CD4-positive, alpha-beta T cell treated with Interleukin-21 for 1 hour (primary cell): ENCODE measurements around the gene PGA3.
"Not testable (repeated sequence)": the region's sequence is repeated elsewhere in the genome, so short reads cannot be mapped to it uniquely, and the experiment has no call there.

Source experiments
- DNase-seq: peaks from one replicate; pipeline ENCODE4 v3.0.0-alpha.2; 2020

The PGA3 gene

DNA sequence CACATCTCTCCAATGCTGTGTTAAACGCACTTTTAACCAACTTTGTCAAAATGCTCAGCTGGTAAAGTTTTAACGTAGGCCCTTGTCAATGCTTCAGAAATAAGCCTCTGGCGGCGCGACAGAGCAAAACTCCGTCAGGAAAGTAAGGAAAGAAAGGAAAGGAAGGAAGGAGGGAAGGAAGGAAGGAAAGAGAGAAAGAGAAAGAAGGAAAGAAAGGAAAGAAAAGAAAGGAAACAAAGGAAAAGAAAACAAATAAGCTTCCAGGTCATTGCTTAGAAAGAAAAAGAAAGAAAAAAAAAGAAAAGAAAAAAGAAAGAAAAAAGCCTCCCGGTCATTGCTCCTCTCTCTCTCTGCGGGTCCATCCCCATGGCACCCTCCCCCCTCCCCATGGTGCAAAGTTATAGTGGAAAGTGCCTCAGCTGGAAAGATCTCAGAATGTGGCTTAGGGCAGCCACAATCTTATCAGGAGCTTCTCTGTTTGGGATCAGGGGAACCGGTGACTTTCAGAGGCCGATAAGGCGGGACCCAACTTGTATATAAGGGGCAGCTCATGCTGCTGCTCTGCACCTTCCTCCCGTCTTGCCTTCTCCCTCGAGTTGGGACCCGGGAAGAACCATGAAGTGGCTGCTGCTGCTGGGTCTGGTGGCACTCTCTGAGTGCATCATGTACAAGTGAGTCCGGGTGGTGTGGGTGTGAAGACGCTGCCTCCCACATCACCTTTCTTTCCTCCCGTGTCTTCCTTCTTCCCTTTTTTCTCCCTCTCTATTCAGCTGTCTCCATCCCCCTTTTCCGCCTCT lies at the start of gene PGA3:
TSS of gene PGA3 (plus strand) at position 566 of the 797 bp plus-strand sequence. CDS start at position 616, 50 bp downstream.
- not testable (repeated sequence) for DNase-seq

DNA sequence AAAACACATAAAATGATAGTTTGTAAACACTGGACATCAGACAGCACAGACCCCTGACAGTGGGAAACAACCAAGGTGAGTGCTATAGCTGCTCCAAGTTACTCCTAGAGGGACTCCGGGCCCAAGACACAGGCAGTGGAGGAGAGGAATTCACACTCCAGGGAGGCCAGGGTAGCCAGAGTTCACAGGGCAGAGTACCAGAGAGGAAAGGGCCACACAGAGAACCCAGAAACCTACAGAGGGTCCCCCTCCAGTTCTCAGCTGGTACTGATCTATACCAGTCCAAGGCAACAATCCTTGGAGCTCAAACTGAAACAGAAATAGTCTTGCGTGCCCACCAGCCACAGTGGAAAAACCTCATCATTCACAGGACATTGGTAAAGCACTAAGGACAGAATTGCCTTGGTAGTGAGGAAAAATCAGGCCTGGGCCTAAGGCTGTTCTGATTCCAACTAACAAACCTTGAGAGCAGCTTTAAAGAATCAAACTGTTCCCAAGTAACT lies 49.7 kb upstream of the PGA3 start:
- DNase-seq, result no peak

DNA sequence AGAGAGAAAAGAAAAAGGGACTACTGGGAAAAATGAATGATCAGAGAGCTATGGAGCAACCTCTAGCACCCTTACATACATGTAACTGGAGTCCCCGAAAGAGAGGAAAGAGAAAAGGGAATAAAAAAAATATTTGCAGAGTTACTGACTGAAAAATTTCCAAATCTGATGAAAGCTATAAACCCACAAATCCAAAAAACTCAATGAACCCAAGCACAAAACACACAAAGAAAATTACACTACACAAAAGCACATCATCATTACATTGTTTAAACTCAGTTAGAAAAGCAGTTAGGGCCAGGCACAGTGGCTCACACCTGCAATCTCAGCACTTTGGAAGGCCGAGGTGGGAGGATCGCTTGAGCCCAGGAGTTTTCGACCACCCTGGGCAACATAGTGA lies 48.8 kb upstream of the PGA3 start:
- no peak for DNase-seq

DNA sequence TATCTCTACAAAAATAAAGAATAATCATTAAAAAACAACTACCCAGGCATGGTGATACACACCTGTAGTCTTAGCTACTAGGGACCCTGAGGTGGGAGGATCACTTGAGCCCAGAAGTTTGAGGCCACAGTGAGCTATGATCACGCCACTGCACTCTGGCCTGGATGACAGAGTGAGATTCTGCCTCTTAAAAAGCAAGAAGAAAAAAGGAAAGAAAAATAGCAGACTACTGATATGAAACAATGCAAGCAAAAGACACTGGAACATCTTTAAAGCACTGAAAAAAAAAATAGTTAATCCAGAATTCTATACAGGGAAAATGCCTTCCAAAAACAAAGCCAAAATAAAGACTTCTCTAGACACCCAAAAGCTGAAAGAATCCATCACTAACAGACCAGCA lies 48.0 kb upstream of the PGA3 start:
- DNase-seq, result no peak

DNA sequence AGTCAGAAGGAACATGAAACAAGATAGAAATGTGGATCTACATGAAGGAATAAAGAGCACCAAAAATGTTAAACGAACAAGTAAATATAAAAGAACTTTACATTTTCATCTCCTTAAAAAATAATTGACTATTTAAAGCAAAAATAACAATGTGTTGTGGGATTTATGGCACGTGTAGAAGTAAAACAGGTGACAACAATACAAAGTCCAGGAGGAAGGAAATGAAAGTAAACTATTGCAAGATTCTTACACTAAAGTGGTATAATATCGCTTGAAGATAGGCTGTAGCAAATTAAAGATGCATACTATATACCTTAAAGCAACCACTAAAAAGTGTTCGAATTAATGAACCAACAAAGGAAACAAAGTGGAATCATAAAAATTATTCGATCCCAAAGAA lies 47.6 kb upstream of the PGA3 start:
- no peak for DNase-seq

DNA sequence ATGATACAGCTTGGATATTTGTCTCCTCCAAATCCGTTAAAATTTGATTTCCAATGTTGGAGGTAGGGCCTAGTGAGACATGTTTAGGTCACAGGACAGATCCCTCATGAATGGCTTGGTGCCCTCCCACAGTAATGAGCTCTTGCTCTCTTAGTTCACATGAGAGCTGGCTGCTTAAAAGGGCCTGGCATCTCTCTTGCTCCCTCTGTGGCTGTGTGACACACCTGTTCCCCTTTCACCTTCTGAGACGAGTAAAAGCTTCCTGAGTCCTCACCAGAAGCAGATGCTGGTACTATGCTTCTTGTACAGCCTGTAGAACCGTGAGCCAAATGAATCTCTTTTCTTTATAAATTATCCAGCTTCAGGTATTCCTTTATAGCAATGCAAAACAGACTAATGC lies 45.6 kb upstream of the PGA3 start:
- DNase-seq, result no peak

DNA sequence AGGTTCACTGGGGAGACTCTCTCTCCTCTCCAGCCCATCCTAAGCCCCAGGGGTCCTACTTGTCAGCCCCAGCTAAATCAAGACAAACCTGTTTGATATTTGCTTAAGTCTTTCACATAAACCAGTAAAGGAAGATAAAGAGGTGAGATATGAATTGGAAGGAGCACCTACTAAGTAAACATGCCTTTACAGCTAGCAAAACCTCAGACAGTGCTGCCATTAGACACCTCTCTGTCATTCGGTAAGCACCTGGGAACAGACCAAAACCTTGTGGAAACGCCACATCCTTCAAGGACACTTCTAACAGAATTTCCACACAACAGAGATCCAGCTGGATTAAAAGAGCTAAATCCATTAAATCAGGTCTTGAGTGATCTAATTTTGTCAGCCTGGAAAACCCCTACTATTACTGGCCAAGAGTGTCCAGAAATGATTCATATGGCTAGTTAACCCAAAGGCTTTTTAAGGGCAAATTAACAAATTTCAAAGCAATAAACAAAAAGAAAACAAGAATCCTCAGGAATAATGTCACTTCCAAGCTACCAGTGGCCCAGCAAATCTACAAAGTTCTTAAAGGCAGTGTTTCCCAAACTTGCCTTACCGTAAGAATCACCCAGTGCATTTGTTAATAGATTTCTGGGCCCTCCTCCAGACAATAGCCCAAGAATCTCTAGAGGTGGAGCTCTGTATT lies 44.5 kb upstream of the PGA3 start:
- no peak for DNase-seq

DNA sequence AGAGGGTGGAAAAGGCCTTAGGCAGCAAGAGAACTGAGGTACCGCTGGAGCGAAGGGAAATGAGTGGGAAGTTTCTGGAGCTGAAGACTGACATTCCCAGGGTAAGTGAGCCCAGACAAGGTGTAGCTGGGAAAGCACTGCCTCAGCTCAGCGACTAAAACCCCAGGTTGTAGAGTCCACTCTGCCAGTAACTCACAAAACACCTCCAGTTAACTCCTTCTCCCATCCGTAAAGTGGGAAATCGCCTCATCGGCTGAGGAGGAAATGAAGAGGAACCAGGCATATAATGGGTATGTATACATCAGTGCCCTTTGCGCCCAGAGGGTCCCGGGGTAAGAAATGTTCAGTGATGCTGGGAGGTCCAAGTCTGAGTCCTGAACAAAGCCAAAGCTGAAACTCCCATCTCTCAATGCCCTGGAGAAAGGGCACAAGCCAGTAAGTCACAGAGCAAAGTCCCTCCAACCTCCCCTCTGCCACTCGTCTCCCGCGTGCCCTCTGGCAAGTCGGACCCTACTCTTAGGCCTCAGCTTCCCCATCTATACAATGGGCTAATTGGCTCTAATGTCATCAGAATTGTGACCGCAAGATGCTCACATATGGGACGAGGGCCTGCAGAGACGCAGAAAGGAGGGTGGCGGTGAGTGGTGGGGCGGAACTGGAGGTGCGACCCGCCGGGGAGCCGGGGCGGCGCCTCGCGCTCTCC lies 42.7 kb upstream of the PGA3 start:
- DNase-seq, result no peak

DNA sequence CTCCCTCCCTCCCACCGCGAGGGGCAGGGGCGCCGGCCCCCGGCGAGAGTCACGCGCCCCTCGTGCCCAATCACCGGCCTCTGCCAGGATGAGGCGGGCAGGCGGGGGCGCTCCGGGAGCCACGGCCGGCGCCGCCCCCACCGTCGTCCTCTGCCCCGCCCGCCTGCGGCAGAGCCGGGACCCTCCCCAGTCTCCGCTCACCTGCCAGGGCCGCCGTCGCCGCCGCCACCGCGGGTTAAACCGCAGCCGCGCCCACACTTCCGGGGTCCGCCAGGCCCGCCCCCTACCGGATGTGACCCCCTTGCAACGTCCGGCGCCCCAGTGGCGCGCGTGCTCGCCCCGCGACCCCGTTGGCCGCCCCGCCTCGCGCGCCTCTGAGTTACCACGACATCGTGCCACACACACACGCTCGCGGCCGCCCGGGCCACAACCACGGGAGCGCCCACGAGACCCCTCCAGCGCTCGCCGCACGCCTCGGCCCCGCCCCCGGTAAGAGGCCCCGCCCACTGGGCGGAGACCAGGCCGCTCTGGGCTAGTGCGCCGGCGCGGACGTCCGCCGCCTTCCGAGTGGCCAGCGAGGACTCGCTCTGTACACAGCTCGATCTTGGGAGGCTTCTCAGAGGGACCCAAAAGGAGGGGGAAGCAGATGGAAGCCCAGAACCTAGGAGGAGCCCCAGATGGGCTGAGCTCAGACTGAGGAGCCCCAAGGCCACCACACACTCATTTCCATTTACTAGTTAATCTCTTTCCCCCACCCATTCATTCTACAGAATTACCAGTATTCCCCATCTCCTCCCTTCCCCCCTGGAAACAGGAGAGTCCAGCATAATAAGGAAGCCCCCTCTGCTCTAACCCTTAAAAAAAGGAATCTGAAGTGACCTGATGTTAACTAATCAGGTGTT lies 41.9 kb upstream of the PGA3 start, which contains the start of gene VPS37C:
TSS of gene VPS37C (minus strand) at position 237 of the 902 bp plus-strand sequence. CDS start 22,597 bp downstream, outside the sequence.
- peak; percentile 94 for DNase-seq

DNA sequence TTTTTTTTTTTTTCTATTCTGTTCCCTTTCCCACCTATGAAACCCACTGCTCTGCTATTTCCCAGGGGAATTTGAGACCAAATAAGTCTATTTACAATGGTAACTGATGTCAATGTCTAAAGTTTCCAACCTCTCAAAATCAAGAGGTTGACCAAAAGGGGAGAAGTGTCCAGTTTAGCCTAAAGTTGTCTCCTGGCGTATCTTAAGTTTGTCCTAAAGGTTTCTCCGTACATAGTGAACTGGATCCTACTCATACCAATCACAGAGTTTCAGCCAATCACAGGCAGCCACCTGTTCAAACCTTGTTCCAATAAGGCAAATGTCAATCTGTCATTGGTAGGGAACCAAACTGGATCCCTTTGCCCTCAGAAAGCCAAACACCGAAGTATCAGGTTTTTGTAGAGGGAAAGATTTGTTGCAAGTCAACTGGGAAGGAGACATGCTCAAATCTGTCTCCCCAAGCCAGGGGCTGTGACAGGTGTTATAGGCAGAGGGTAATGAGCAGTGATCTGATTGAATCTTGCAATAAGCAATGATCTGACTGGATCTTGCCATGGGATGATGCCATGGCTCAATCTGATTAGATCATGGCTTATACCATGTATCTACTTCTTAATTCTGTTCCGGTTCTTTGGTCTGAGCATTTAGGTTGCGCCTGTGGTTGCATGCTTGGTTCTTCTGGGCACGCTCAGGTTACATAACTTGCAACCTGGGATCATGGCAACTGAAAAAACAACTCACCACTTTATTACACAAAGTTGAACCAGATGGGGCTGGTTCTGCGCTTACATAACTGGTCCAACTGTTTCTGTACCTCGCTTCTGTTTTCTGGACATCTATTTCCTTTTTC lies 41.0 kb upstream of the PGA3 start:
- peak; percentile 33 for DNase-seq

DNA sequence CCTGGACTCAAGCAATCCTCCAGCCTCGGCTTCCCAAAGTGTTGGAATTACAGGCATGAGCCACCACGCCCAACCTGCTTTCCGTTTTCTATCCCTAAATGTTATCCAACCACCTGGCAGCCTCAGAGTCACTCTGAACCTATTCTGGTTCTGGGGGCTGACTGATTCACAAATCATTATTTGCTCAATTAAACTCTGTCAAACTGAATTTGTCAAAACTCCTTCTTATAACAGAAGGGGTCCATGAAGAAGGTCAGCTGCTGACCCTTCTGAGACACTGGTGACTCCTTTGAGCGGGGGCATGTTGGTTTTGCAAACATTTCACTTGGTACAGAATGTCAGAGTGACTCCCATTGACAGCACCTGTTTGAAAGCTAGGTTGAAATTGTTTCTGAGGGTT lies 40.3 kb upstream of the PGA3 start:
- DNase-seq, result no peak

DNA sequence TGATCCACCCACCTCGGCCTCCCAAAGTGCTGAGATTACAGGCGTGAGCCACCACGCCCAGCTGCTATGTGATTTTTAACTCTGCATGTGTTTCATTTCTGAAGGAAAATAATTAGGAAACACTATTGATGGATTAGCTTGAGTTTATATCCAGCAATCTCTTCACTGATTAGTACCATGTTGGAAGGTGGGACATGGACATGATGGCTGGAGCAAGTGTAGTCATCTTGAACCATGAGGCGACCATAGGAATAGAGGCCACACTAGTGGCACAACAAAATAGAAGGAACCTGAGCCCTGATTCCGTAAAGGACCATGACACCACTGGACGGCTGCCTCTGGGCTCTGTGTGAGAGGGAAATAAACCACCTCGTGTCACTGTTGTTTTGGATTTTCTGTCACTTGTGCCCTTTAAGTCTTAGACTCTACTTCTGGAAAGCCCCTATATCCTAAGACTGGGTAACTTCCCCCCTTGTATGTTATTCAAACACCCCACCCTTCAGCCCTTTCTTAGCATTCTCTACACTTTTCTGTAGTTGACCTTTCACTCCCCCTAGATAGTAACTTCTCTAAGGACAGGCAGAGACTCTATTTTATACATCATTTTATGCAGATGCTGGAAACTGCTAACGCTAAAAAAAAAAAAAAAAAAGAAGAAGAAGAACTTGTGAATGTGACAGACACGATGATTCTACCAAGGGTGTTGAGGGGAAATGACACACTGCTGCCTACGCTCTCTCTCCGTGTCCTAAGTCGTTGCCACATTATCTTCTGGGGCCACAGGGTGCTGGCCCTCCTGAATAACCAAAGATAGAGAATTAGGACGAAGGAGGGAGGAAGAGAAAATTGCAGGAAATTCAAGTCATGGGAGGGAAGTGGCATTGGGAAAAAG lies 39.4 kb upstream of the PGA3 start:
- DNase-seq, result no peak

DNA sequence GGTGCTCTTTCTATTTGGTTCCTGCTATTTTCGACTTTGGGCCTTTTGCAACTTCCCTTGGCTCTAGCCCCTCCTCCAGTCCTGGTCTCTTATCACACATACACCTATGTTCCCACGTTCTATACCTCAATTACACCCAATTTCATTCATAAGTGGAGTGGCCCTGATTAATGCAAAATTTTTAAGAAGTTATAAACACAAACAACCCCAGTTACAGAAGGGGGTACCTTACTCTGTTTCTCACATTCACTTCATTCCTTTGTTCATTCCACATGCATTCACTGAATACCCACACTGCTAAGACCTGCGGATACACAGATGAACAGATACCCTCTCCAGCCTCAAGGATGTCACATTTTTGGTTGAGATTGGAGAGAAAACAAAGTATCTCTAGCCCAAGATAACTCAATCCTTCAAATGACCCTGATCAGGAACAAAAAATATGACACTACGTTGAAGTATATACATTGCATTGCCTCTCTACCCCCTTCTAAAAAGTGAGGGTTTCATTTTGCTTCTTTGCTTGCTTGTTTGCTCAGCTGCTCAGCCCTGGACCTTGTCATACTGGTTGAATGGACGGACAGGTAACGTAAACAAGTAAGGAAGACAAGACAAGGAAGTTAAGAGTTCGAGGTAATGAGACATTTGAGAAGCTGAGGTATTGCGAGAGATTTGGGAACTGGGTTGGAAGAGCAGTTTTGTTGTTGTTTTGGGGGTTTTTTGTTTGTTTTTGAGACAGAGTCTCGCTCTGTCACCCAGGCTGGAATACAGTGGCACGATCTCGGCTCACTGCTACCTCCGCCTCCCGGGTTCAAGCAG lies 38.5 kb upstream of the PGA3 start:
- no peak for DNase-seq

DNA sequence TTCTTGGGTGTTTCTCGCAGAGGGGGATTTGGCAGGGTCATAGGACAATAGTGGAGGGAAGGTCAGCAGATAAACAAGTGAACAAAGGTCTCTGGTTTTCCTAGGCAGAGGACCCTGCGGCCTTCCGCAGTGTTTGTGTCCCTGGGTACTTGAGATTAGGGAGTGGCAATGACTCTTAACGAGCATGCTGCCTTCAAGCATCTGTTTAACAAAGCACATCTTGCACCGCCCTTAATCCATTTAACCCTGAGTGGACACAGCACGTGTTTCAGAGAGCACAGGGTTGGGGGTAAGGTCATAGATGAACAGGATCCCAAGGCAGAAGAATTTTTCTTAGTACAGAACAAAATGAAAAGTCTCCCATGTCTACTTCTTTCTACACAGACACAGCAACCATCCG lies 37.5 kb upstream of the PGA3 start:
- not testable (repeated sequence) for DNase-seq

DNA sequence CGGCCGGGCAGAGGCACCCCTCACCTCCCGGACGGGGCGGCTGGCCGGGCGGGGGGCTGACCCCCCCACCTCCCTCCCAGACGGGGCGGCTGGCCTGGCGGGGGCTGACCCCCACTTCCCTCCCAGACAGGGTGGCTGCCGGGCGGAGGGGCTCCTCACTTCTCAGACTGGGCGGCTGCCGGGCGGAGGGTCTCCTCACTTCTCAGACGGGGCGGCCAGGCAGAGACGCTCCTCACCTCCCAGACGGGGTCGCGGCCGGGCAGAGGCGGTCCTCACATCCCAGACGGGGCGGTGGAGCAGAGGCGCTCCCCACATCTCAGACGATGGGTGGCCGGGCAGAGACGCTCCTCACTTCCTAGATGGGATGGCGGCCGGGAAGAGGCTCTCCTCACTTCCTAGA lies 37.0 kb upstream of the PGA3 start:
- DNase-seq, result not testable (repeated sequence)

DNA sequence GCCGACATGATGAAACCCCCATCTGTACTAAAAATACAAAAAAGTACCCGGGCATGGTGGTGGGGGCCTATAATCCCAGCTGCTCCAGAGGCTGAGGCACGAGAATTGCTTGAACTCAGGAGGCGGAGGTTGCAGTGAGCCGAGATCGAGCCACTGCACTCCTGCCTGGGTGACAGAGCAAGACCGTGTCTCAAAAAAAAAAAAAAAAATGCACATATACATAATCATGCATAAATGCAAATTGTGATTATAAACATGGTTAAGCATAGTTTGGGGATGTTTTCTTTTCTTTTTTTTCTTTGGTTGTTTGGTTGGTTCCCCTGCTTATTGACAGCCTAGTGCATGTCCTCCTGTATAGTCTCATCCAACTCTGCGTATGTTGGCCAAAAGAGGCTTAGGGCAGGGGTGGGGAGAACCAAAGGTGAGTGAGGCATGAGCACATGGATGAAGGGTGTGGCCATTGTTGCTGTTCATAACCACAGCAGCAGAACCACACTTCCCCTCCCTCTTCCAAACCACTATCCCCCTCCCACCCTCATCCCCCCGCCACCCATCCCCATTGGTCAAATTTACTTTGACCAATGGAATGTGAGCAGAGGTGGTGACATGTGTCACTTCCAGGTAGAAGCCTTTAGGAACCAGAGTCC lies 35.1 kb upstream of the PGA3 start:
- DNase-seq, result no peak

DNA sequence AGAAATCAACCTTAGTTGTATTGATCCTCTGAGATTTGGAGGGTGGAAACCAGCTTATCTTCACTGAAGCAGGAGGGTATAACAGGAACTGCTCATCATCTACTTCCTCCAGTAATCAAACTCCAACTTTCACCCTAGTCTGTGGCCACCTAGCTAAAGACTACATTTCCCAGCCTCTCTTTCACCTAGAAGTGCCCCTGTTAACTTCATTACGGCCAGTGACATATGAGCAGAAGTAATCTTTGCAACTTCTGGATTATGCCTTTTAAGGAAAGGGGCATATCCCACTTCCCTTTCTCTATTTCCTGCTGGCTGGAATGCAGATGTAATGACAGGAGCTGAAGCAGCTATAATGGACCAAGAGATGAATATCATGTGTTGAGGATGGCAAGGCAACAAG lies 34.5 kb upstream of the PGA3 start:
- no peak for DNase-seq

DNA sequence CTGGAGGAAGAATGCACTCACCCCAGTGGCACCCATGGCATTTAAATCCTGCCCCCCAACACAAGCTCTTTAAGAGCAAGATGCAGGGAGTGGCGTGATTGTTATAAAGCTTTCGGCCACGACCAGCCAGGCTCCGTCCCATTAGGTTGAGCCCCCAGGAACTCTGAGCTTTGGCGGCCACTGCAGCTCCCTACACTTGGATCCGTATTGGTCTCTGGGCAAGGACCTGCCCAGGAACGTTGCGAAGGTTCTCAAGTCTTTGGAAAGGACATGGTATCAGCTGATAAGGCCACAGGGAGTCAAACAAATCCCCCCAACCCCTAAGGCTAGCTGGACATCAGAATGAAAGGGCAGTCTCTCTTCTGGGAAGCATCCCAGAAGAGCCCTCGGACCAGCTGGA lies 32.7 kb upstream of the PGA3 start:
- no peak for DNase-seq

DNA sequence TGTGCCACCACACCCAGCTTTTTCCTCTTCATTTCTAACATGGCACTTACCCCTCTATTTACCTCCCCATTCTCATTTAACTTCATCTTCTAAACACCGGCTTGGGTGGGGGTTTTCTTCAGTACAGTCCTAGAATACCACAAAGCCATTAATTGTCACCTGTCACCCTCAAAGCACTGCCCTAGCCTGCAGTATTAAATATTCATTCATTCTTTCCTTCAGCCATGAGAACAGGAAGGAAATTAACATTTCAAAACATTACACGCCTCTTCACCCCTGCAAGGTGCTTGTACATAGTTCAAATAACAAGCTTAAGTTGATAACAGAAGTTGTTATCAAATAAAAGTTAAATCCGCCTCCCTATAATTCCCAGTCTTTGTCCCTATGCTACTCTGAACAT lies 31.4 kb upstream of the PGA3 start:
- no peak for DNase-seq
